Measurements from ENCODE around the gene C22orf42.
"Not testable (repeated sequence)": the region's sequence is repeated elsewhere in the genome, so short reads cannot be mapped to it uniquely, and the experiment has no call there.

C22orf42 gene

GRCh38 chr22:32181043-32181442 is 21.9 kb upstream of the C22orf42 start:
- H3K27me3 ChIP-seq (ENCODE audit: control insufficient read depth, insufficient read depth, low read length), result peaks cover 11% of the 10 kb centered on the region
- H3K27ac ChIP-seq (ENCODE audit: low read depth, low read length), result no peak overlapping the region
- no peaks in the 10 kb centered on the region for H3K36me3 ChIP-seq (ENCODE audit: control insufficient read depth, insufficient read depth, low read length)
- H3K9ac ChIP-seq (ENCODE audit: low read depth, low read length), result no peak overlapping the region
- no peaks in the 10 kb centered on the region for H3K4me1 ChIP-seq (ENCODE audit: control insufficient read depth, insufficient read depth, low read length)
- H3K9me3 ChIP-seq (ENCODE audit: control insufficient read depth, insufficient read depth, low read length), result no peaks in the 10 kb centered on the region
- no peak overlapping the region for H3K4me3 ChIP-seq (ENCODE audit: low read depth, low read length)

GRCh38 chr22:32177221-32177765 is 18.2 kb upstream of the C22orf42 start:
- H3K27ac ChIP-seq (ENCODE audit: low read depth, low read length), result no peak overlapping the region
- no peaks in the 10 kb centered on the region for H3K9me3 ChIP-seq (ENCODE audit: control insufficient read depth, insufficient read depth, low read length)
- 0 out of 2 replicates have a peak, but pooled peaks cover 3% of the 10 kb centered on the region for H3K4me1 ChIP-seq (ENCODE audit: control insufficient read depth, insufficient read depth, low read length)
- peaks cover 29% of the 10 kb centered on the region for H3K27me3 ChIP-seq (ENCODE audit: control insufficient read depth, insufficient read depth, low read length)
- H3K9ac ChIP-seq (ENCODE audit: low read depth, low read length), result no peak overlapping the region
- H3K36me3 ChIP-seq (ENCODE audit: control insufficient read depth, insufficient read depth, low read length), result no peaks in the 10 kb centered on the region
- no peak overlapping the region for H3K4me3 ChIP-seq (ENCODE audit: low read depth, low read length)

- H3K4me1 ChIP-seq (ENCODE audit: control insufficient read depth, insufficient read depth, low read length), result 0 out of 2 replicates have a peak, but pooled peaks cover 3% of the 10 kb centered on the region
- no peak overlapping the region for H3K9ac ChIP-seq (ENCODE audit: low read depth, low read length)
- H3K27ac ChIP-seq (ENCODE audit: low read depth, low read length), result no peak overlapping the region
- peak overlapping the region; percentile 57 for H3K4me3 ChIP-seq (ENCODE audit: low read depth, low read length)
- peaks cover 29% of the 10 kb centered on the region for H3K27me3 ChIP-seq (ENCODE audit: control insufficient read depth, insufficient read depth, low read length)
- H3K36me3 ChIP-seq (ENCODE audit: control insufficient read depth, insufficient read depth, low read length), result no peaks in the 10 kb centered on the region
- H3K9me3 ChIP-seq (ENCODE audit: control insufficient read depth, insufficient read depth, low read length), result no peaks in the 10 kb centered on the region
These were observed 16.9 kb upstream of the C22orf42 start for GRCh38 chr22:32175683-32176644.

- H3K27me3 ChIP-seq (ENCODE audit: control insufficient read depth, insufficient read depth, low read length), result peaks cover 29% of the 10 kb centered on the region
- no peak overlapping the region for H3K27ac ChIP-seq (ENCODE audit: low read depth, low read length)
- H3K9me3 ChIP-seq (ENCODE audit: control insufficient read depth, insufficient read depth, low read length), result no peaks in the 10 kb centered on the region
- H3K9ac ChIP-seq (ENCODE audit: low read depth, low read length), result no peak overlapping the region
- H3K4me3 ChIP-seq (ENCODE audit: low read depth, low read length), result no peak overlapping the region
- H3K4me1 ChIP-seq (ENCODE audit: control insufficient read depth, insufficient read depth, low read length), result 0 out of 2 replicates have a peak, but pooled peaks cover 3% of the 10 kb centered on the region
- no peaks in the 10 kb centered on the region for H3K36me3 ChIP-seq (ENCODE audit: control insufficient read depth, insufficient read depth, low read length)
These were observed 16.0 kb upstream of the C22orf42 start for GRCh38 chr22:32175115-32175514.

- no peak overlapping the region for H3K9ac ChIP-seq (ENCODE audit: low read depth, low read length)
- H3K4me1 ChIP-seq (ENCODE audit: control insufficient read depth, insufficient read depth, low read length), result peaks cover 3% of the 10 kb centered on the region; the same call in 1 of the 2 replicates
- no peaks in the 10 kb centered on the region for H3K9me3 ChIP-seq (ENCODE audit: control insufficient read depth, insufficient read depth, low read length)
- H3K36me3 ChIP-seq (ENCODE audit: control insufficient read depth, insufficient read depth, low read length), result no peaks in the 10 kb centered on the region
- H3K4me3 ChIP-seq (ENCODE audit: low read depth, low read length), result no peak overlapping the region
- no peaks in the 10 kb centered on the region for H3K27me3 ChIP-seq (ENCODE audit: control insufficient read depth, insufficient read depth, low read length)
- H3K27ac ChIP-seq (ENCODE audit: low read depth, low read length), result no peak overlapping the region
These were observed 6.6 kb upstream of the C22orf42 start for GRCh38 chr22:32165681-32166080.

GRCh38 chr22:32164075-32164860 is 5.2 kb upstream of the C22orf42 start:
- Histone ChIP-seq H3K9me3 (ENCODE audit: control insufficient read depth, insufficient read depth, low read length) (no peaks in the 10 kb centered on the region), H3K4me3 (ENCODE audit: low read depth, low read length) (no peak overlapping the region), H3K9ac (ENCODE audit: low read depth, low read length) (no peak overlapping the region), H3K4me1 (ENCODE audit: control insufficient read depth, insufficient read depth, low read length) (peaks cover 3% of the 10 kb centered on the region; the same call in 1 of the 2 replicates), H3K27ac (ENCODE audit: low read depth, low read length) (no peak overlapping the region), H3K27me3 (ENCODE audit: control insufficient read depth, insufficient read depth, low read length) (no peaks in the 10 kb centered on the region), H3K36me3 (ENCODE audit: control insufficient read depth, insufficient read depth, low read length) (no peaks in the 10 kb centered on the region)

- not testable (repeated sequence) for H3K27ac ChIP-seq (ENCODE audit: low read depth, low read length); H3K4me3 ChIP-seq (ENCODE audit: low read depth, low read length); H3K4me1 ChIP-seq (ENCODE audit: control insufficient read depth, insufficient read depth, low read length); H3K9me3 ChIP-seq (ENCODE audit: control insufficient read depth, insufficient read depth, low read length); H3K27me3 ChIP-seq (ENCODE audit: control insufficient read depth, insufficient read depth, low read length); H3K36me3 ChIP-seq (ENCODE audit: control insufficient read depth, insufficient read depth, low read length); H3K9ac ChIP-seq (ENCODE audit: low read depth, low read length)
These were observed 1.3 kb upstream of the C22orf42 start for GRCh38 chr22:32160411-32160810.

GRCh38 chr22:32157632-32158031 is 1.5 kb downstream of the C22orf42 start:
- not testable (repeated sequence) for H3K36me3 ChIP-seq (ENCODE audit: control insufficient read depth, insufficient read depth, low read length); H3K27me3 ChIP-seq (ENCODE audit: control insufficient read depth, insufficient read depth, low read length); H3K9ac ChIP-seq (ENCODE audit: low read depth, low read length); H3K27ac ChIP-seq (ENCODE audit: low read depth, low read length); H3K4me1 ChIP-seq (ENCODE audit: control insufficient read depth, insufficient read depth, low read length); H3K4me3 ChIP-seq (ENCODE audit: low read depth, low read length); H3K9me3 ChIP-seq (ENCODE audit: control insufficient read depth, insufficient read depth, low read length)

GRCh38 chr22:32154727-32155126 is 4.4 kb downstream of the C22orf42 start:
- H3K4me3 ChIP-seq (ENCODE audit: low read depth, low read length); H3K27ac ChIP-seq (ENCODE audit: low read depth, low read length); H3K4me1 ChIP-seq (ENCODE audit: control insufficient read depth, insufficient read depth, low read length); H3K36me3 ChIP-seq (ENCODE audit: control insufficient read depth, insufficient read depth, low read length); H3K9me3 ChIP-seq (ENCODE audit: control insufficient read depth, insufficient read depth, low read length); H3K9ac ChIP-seq (ENCODE audit: low read depth, low read length); H3K27me3 ChIP-seq (ENCODE audit: control insufficient read depth, insufficient read depth, low read length): not testable (repeated sequence)

GRCh38 chr22:32151641-32152040 is 7.5 kb downstream of the C22orf42 start:
- H3K36me3 ChIP-seq (ENCODE audit: control insufficient read depth, insufficient read depth, low read length), result not testable (repeated sequence)

GRCh38 chr22:32150647-32151046 is 8.5 kb downstream of the C22orf42 start:
- H3K9ac ChIP-seq (ENCODE audit: low read depth, low read length); H3K36me3 ChIP-seq (ENCODE audit: control insufficient read depth, insufficient read depth, low read length); H3K4me1 ChIP-seq (ENCODE audit: control insufficient read depth, insufficient read depth, low read length); H3K27ac ChIP-seq (ENCODE audit: low read depth, low read length); H3K9me3 ChIP-seq (ENCODE audit: control insufficient read depth, insufficient read depth, low read length); H3K27me3 ChIP-seq (ENCODE audit: control insufficient read depth, insufficient read depth, low read length); H3K4me3 ChIP-seq (ENCODE audit: low read depth, low read length): not testable (repeated sequence)

More at GRCh38 chr22:32151641-32152040, 7.5 kb downstream of the C22orf42 start:
- not testable (repeated sequence) for H3K27me3 ChIP-seq (ENCODE audit: control insufficient read depth, insufficient read depth, low read length); H3K27ac ChIP-seq (ENCODE audit: low read depth, low read length); H3K4me1 ChIP-seq (ENCODE audit: control insufficient read depth, insufficient read depth, low read length); H3K9ac ChIP-seq (ENCODE audit: low read depth, low read length); H3K4me3 ChIP-seq (ENCODE audit: low read depth, low read length); H3K9me3 ChIP-seq (ENCODE audit: control insufficient read depth, insufficient read depth, low read length)

Measured in HUES48 (cell line).